T-helper 9 cell (primary cell): ENCODE results near the gene NEU1.
"Not testable (repeated sequence)": the region's sequence is repeated elsewhere in the genome, so short reads cannot be mapped to it uniquely, and the experiment has no call there.

Experiments
- DNase-seq: peaks from one replicate; pipeline ENCODE4 v3.0.0-alpha.2; 2020

NEU1 gene

GRCh38 chr6:31871046-31871659 is 8.5 kb upstream of the NEU1 start:
- DNase-seq = no peak

- DNase-seq = no peak
Measured at GRCh38 chr6:31870385-31870921, 7.8 kb upstream of the NEU1 start.

DNA sequence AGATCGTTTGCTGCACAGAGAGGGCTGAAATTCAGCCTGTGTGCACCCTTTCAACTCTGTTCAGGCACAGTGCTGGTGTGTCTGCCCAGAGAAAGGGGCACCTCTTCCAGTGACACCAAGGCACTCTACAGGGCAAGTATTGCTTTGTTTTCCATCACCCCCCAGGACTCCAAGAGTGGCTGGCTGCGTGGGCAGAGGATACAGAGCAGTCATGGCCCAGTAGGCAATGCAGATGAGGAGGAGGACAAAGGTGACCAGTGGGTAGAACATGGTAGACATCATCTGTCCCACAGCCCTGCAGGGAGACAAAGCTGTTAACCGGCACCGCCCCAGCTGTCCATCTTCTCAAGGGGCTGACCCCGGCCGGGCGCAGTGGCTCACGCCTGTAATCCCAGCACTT is 6.7 kb upstream of the NEU1 start:
- DNase-seq = no peak

DNA sequence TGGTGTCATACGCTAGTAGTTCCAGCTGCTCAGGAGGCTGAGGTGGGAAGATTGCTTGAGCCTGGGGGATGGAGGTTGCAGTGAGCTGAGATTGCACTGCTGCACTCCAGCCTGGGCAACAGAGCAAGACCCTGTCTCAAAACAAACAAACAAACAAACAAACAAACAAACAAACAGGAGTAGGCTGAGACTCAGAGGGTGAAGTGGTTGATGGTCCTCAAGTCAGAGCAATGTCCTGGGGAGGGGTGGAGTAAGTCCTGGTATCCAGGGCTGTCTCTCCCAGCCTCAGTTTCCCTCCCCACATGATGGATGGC is 6.0 kb upstream of the NEU1 start:
- not testable (repeated sequence) for DNase-seq

GRCh38 chr6:31865205-31866118 is 2.8 kb upstream of the NEU1 start:
- no peak for DNase-seq

GRCh38 chr6:31864818-31865204 is 2.2 kb upstream of the NEU1 start:
- no peak for DNase-seq

GRCh38 chr6:31864123-31864562 is 1.5 kb upstream of the NEU1 start:
- DNase-seq = not testable (repeated sequence)

- no peak for DNase-seq
Measured at GRCh38 chr6:31861919-31862343, 690 bp downstream of the NEU1 start.

- no peak for DNase-seq
Measured at GRCh38 chr6:31861150-31861549, 1.5 kb downstream of the NEU1 start.

DNA sequence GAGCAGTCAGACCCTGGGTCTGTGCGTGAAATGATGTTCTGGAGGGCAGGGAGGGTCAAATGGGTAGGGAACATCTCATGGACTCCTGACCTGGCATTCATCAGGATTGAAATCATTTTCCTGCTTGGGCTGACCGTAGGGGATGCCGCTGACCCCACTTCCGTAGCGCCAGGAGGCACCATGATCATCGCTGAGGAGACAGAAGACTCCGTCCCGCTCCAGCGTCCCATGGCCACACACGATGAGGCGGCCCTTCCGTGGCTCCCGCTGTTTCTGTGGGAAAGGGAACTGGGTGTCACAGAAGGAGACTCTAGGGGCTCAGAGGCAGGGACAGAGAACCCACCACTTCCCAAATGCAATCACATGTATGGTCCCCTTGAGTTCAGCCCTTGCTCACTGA is 2.3 kb downstream of the NEU1 start:
- no peak for DNase-seq

DNA sequence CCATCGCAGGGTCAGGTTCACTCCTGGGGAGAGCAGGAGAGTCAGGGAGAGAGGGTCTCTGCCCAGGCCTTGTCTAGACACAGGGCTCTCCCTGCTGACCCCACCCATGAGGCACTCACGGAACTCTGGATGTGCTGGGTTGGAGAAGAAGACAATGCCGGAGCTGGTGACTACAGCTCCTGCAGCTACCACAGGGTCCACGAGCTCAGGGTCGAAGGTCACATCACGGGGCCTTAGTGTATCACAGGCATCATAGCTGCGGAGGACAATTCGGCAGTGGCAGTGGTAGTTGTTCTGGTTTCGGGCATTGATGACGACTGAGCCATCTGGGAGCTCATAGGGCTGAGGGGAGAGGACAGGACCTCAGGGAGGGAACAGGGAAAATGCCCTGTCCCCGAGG is 2.7 kb downstream of the NEU1 start:
- no peak for DNase-seq

GRCh38 chr6:31858707-31859106 is 3.9 kb downstream of the NEU1 start:
- no peak for DNase-seq

DNA sequence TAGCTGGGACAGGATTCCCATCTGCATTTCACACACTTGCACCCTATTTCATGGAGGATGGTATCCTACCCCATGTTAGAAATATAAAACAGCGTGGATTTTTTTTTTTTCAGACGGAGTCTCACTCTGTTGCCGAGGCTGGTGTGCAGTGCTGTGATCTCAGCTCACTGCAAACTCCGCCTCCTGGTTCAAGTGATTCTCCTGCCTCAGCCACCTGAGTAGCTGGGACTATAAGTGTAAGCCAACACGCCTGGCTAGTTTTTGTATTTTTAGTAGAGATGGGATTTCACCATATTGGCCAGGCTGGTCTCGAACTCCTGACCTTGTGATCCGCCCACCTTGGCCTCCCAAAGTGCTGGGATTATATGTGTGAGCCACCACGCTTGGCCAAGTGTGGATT is 4.8 kb downstream of the NEU1 start:
- not testable (repeated sequence) for DNase-seq

- DNase-seq = not testable (repeated sequence)
Measured at GRCh38 chr6:31851980-31852718, 10.5 kb downstream of the NEU1 start.

GRCh38 chr6:31851485-31851832 is 11.2 kb downstream of the NEU1 start:
- no peak for DNase-seq

DNA sequence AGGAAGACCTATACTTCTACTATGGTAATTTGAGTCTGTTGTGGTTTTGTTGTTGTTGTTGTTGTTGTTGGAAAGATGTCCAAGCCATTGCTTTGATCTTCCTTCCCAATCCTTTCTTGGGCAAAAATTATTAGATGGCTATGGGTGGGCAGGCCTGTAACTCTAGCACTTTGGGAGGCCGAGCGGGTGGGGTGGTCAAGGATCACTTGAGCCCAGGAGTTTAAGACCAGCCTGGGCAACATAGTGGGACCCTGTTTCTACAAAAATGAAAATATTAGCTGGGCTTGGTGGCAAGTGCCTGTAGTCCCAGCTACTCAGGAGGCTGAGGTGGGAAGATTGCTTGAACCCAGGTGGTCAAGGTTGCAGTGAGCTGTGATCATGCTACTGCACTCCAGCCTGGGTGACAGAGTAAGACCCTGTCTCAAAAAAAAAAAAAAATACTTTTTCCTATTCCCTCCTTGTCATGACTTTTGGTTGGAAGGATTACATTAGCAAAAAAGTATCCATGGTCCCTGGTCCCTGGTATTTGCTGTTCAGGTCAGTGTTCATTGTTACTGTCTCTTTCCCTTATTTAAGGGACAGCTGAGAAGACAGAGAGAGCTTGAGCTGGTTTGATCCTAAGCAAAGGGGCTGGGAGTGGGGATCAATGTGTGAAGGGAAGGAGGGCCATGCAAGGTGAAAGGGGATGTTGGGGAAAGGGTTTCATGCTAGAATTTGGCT is 11.7 kb downstream of the NEU1 start:
- DNase-seq = no peak

DNA sequence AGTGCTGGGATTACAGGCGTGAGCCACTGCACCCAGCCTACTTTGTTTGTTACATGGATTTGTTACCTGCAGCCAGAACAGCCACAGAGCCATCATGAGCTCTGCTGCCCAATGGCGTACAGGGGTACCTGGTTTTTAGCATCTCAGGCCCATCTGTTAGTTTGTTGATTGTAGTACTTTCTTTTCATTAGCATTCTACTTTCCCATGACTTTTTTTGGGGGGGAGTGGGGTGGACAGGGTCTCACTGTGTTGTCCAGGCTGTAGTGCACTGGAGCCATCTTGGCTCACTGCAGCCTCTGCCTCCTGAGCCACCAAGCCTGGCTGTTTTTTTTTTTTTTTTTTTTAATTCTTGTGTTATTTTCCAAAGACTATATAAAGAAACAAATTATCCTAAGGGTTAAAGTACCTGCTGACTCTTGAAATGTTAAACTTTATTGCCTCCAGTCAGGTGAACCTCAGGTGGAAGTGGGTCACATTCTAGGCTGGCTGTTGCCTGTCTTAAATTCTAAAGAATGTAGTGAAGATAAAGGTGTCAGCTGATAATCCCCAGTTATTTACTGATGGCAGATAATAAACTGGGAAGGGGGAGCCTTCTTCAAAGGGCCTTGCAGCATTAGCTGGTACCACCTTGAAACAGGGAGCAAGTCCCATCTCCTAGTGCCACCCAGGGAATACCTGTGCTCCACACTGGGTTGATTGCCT is 15.2 kb downstream of the NEU1 start:
- no peak for DNase-seq

DNA sequence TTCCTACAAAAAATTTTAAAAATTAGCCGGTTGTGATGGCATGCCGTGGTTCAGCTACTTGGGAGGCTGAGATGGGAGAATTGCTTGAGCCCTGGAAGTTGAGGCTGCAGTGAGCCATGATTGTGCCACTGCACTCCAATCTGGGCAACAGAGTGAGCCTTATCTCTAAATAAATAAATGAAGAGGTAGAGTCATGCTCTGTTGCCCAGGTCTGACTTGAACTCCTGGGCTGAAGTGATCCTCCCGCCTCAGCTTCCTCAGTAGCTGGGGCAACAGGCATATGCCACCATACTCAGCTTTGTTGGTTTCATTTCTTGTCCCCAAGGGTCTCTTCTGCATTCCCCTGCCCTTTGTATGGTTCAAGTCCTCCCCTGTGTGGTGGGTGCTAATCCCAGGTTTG is 18.1 kb downstream of the NEU1 start:
- DNase-seq = no peak

- no peak for DNase-seq
Measured at GRCh38 chr6:31842053-31842452, 20.6 kb downstream of the NEU1 start.

DNA sequence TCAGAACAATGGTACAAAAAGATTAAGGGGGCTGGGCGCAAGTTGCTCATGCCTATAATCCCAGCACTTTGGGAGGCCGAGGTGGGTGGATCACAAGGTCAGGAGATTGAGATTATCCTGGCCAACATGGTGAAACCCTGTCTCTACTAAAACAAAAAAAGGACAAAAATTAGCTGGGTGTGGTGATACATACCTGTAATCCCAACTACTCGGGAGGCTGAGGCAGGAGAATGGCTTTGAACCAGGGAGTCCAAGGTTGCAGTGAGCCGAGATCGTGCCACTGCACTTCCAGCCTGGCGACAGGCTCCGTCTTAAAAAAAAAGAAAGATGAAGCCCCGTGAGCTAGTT is 22.9 kb downstream of the NEU1 start:
- not testable (repeated sequence) for DNase-seq

DNA sequence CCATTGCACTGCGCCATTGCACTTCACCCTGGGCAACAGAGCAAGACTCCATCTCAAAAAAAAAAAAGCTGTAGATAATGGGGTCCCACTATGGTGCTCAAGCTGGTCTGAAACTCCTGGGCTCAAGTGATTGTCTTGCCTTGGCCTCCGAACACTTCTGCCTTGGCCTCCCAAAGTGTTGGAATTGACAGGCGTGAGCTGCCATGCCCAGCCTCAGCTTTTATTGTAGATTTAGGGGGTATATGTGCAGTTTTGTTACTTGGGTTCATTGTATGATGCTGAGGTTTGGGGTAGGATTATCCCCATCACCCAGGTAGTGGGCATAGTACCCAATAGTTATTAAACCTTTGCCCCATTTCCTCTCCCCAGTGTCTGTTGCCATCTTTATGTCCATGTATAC is 23.7 kb downstream of the NEU1 start:
- DNase-seq = no peak

- not testable (repeated sequence) for DNase-seq
Measured at GRCh38 chr6:31838114-31838553, 24.5 kb downstream of the NEU1 start.
